WI38 (cell line): ENCODE results near the gene DRC7.

Experiments used
- H3K4me3 ChIP-seq: 2 replicates; pipeline ENCODE4 v1.5.1; 2011; ENCODE audit warnings: low read depth, mild to moderate bottlenecking, control low read depth, low read length
- CTCF ChIP-seq: IDR thresholded peaks from 2 replicates; pipeline ENCODE4 v1.5.1; 2012; ENCODE audit warnings: low read depth, mild to moderate bottlenecking, control low read depth, low read length

The DRC7 gene

GRCh38 chr16:57699481-57699880 is 4.9 kb downstream of the DRC7 start:
- TF ChIP-seq CTCF: no peak
- H3K4me3 ChIP-seq: no peak overlapping the region

GRCh38 chr16:57699899-57700298 is 5.3 kb downstream of the DRC7 start:
- no peak for TF ChIP-seq CTCF
- H3K4me3 ChIP-seq: no peak overlapping the region

- H3K4me3 ChIP-seq: no peak overlapping the region
- no peak for TF ChIP-seq CTCF
Measured at GRCh38 chr16:57700781-57701551, 6.4 kb downstream of the DRC7 start.

GRCh38 chr16:57701759-57702371 is 7.3 kb downstream of the DRC7 start:
- TF ChIP-seq CTCF: no peak
- H3K4me3 ChIP-seq: no peak overlapping the region

- TF ChIP-seq CTCF: no peak
- no peak overlapping the region for H3K4me3 ChIP-seq
Measured at GRCh38 chr16:57703416-57704010, 8.9 kb downstream of the DRC7 start.

GRCh38 chr16:57704011-57704904 is 9.7 kb downstream of the DRC7 start:
- no peak overlapping the region for H3K4me3 ChIP-seq
- TF ChIP-seq CTCF: no peak
